HPDE6-E6E7 (cell line): Measurements from ENCODE around the gene TIMP2.
"Not testable (repeated sequence)": the region's sequence is repeated elsewhere in the genome, so short reads cannot be mapped to it uniquely, and the experiment has no call there.

ENCODE experiments used
- DNase-seq: peaks from one replicate; pipeline ENCODE4 v3.0.0; 2011; ENCODE audit warnings: missing footprints; ENCODE audit errors: extremely low spot score

The TIMP2 gene

GRCh38 chr17:78925234-78925633 lies at the start of gene TIMP2:
Gene TIMP2, minus strand, starts transcription at chr17:78925387. Its CDS starts 299 bp downstream, at chr17:78925088.
- peak; percentile 69 for DNase-seq

GRCh38 chr17:78973792-78974520 lies 48.8 kb upstream of the TIMP2 start:
- no peak for DNase-seq

- DNase-seq: no peak
Measured at GRCh38 chr17:78973196-78973595, 48.0 kb upstream of the TIMP2 start.

- DNase-seq: no peak
Measured at GRCh38 chr17:78972507-78973105, 47.4 kb upstream of the TIMP2 start.

- DNase-seq: no peak
Measured at GRCh38 chr17:78971756-78972506, 46.7 kb upstream of the TIMP2 start.

GRCh38 chr17:78970834-78971755 lies 45.9 kb upstream of the TIMP2 start:
- DNase-seq: peak; percentile 46

GRCh38 chr17:78969865-78970264 lies 44.7 kb upstream of the TIMP2 start:
- DNase-seq: no peak

GRCh38 chr17:78967782-78968362 lies 42.7 kb upstream of the TIMP2 start:
- no peak for DNase-seq

- no peak for DNase-seq
Measured at GRCh38 chr17:78966910-78967600, 41.9 kb upstream of the TIMP2 start.

- DNase-seq: no peak
Measured at GRCh38 chr17:78966123-78966813, 41.1 kb upstream of the TIMP2 start.

- DNase-seq: no peak
Measured at GRCh38 chr17:78965491-78965924, 40.3 kb upstream of the TIMP2 start.

GRCh38 chr17:78963378-78963777 lies 38.2 kb upstream of the TIMP2 start:
- no peak for DNase-seq

- not testable (repeated sequence) for DNase-seq
Measured at GRCh38 chr17:78962984-78963348, 37.8 kb upstream of the TIMP2 start.

- DNase-seq: no peak
Measured at GRCh38 chr17:78962345-78962983, 37.3 kb upstream of the TIMP2 start.

- DNase-seq: no peak
Measured at GRCh38 chr17:78961571-78961970, 36.4 kb upstream of the TIMP2 start.

GRCh38 chr17:78960928-78961327 lies 35.7 kb upstream of the TIMP2 start:
- no peak for DNase-seq

- DNase-seq: no peak
Measured at GRCh38 chr17:78959803-78960202, 34.6 kb upstream of the TIMP2 start.

- peak; percentile 54 for DNase-seq
Measured at GRCh38 chr17:78958641-78959127, 33.5 kb upstream of the TIMP2 start.

GRCh38 chr17:78957128-78957527 lies 31.9 kb upstream of the TIMP2 start:
- no peak for DNase-seq
